ENCODE measurements around the gene ATP2B2. TPM values are rescaled to one million over a fixed set of nuclear protein-coding genes. Genes with fewer than 3 reads are reported as not detected.

ATP2B2 gene
- total and polyA plus RNA-seq, 2 of the 8 experiments (the other 6 are each of a cell fraction or from before 2014, with no cell fraction given), result 0.14 to 1.2 TPM

DNA sequence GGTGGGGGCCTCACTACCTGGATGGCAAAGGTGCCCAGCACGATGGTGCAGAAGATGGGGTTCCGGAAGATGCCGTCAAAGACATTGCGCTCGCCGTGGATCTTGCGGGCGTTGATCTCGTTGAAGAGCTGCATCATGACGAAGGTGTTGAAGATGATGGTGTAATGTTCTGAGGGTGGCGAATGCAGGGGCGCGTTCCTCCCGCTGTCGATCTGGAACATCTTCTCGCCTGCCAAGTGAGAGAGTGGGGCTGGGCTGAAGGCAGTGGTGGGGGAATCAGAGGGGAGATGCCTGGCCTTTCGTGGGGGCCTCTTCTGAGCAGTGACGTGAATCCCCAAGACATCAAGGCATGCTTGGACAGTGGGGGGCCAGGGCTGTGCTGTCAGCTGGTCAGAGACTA, 164.9 kb downstream of the ATP2B2 start (continued):
- TF ChIP-seq RAD21 (IDR thresholded peaks at IDR 0.05 in 1 of 2, conservative IDR thresholded peaks at IDR 0.05 in 1 of 2; ENCODE audit: low read depth in 2 of 2, low read length in 2 of 2) (no peak), JUND (IDR thresholded peaks at IDR 0.05; ENCODE audit: low read length) (no peak), POLR2A (IDR thresholded peaks at IDR 0.05; ENCODE audit: control extremely low read depth in 1 of 2, low read depth in 2 of 2, low read length in 2 of 2) (no peak)

Data from H1 (cell line).